Activated naive CD4-positive, alpha-beta T cell (primary cell): ENCODE results near the gene PLCB4.

Source experiments
- DNase-seq, 4 experiments: peaks; one replicate each; lab custom pipeline; 2025; lab: John Stamatoyannopoulos, UW

PLCB4 gene

DNA sequence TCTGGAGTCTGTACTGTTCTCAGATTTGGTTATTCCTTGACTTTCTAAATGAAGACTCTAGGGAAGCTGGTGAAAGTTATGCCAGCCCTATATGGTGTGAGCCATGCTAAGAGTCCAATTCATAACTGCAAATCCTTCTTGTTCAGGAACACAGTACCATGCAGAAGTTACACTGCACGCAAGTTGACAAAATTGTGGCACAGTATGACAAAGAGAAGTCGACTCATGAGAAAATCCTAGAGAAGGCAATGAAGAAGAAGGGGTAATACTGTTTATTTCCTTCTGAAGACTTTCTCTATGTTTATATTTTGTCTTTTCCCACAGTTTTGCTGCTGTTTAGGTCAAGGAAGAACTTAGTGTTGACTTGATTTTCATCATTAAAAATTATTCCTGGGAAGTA, 384.3 kb downstream of the PLCB4 start:
- DNase-seq = no peak

DNA sequence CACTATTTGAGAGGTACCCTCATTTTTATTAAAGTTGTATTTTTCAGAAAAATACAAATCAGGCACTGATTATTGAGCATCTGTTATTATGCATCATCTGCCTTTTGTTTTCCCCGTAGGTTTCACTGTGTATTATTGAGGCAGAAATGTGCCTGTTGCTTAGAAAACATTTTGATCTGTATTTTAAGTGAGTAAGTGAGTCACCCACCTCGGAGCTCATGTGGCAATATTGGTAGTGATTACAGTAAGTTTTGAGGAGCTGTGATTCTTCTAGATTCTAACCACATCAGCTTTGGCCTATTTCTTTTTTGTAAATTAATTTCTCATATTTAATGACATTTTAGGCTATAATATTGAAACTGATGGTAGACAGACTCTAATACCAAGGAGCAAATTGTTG, 385.9 kb downstream of the PLCB4 start:
- DNase-seq = no peak

DNA sequence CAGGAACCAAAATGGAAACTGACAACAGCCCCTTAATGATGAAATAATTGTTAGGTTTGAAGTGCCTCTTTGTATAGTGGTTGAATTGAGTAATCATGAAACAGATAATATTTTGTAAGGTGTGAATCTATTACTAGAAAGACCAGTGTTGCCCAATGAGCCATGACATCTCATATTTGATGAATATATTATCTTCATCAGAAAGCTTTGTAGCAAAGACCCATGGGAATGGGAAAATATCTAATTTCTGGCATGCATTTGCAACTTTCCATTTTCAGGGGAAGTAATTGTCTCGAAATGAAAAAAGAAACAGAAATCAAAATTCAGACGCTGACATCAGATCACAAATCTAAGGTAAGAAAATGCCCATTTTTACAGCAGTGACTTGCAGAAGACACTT, 388.2 kb downstream of the PLCB4 start:
- no peak for DNase-seq

DNA sequence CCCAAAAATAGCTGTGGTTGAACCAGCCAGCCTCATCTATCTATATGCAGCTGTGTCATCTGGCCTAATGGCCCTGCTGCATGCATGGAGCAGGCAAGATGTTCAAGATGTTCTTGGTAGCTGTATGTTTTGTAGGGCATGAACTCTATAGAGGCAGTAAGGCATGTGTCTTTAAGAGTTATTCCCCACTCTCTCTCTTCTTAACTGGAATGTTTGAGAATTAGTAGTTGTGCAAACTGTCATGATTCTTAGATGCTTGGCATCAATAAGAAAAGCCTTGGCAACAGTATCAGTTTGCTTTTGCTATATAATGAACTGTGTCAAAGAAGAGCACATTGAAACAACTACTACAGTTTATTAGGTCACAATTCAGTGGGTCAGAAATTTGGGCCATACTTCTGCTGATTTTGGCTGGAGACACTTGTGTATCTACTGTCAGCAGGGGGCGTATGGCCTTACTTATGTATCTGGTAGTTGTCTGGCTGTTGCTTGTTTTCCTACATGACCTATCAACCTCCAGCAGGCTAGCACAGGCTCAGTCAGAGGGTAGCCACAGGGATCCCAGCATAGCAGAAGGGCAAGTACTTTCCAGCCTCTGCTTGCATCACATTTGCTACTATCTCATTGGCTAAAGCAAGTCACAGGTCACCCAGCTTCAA, 389.4 kb downstream of the PLCB4 start:
- no peak for DNase-seq

DNA sequence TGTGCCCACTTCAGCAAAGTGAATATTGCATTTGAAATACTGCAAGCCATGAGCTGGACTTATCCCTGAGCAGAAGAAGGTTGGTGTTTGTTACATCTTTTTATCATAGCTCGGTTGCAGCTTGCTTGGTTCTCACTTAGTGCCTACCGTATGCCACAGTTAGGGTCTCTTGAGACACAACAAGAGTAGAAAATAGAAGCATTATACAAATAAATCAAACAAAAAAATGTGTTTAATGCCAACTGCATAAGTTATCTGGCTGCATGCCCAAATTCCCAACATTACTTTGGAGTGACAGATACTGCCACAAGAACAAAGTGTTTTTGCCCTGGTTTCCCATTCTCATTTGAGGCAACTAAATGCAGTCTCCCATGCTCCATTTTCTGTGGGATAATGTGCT, 391.6 kb downstream of the PLCB4 start:
- DNase-seq = no peak

DNA sequence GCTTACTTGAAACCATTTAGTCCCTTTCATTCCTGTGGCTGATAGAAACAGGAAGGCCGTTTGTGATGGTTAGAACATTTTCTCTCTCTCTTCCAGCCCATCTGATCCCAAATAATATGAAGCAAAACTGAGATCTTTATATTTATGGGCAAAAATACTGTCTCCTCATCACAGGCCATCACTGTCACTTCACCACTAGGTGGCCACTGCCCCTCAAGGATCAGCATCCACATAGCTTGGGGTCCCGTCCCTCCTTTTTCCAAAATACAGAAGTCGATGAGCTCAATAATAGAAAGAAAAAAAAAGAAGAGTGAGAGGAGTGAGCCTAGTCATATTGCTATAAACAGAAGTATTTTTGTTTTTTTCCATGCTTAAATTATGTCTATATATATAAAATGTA, 399.1 kb downstream of the PLCB4 start:
- no peak for DNase-seq

DNA sequence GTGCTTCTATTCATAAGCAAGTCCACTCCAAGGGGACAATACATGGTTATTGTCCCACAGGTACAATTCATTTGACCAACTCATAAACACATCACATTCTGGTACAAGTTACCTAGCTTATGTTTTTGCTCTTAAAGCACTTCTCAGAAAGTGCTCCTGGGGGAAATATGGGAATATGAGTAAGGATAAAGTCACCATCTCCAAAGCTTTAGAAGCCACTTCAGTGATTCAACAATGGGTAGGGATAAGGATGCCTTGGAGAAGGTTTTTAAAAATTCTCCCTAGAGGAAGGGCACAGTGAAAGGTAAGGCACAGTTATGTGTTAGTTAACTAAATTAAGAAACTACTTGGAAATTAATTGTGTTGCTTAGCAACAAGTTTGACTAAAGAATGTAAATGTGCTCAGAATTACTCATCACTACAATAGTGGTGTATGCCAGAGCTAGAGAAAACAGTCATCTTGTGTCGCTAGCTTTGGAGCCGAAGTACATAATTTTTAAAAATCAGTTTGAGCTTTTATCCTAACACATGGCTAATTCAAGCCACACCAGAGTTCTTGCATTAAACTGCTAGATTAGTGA, 406.0 kb downstream of the PLCB4 start:
- DNase-seq = no peak

DNA sequence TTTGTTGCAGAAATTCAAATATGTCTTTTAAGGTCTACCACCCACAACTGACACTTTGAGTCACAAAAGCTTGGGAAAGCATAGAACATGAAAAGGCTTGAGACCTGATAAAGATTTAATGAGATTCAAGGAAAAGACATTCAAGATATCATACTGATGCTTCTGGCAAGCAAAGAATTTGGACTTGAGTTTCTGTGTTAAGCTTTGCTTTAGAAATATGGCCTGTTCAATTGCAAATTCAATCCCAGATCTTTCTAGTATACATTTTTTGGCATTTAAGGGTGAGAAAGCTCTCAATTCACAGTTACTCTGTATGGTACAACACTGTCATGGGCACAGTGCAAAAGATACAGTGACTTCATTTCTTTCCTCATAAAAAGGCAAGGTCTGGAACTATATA, 406.6 kb downstream of the PLCB4 start:
- no peak for DNase-seq

DNA sequence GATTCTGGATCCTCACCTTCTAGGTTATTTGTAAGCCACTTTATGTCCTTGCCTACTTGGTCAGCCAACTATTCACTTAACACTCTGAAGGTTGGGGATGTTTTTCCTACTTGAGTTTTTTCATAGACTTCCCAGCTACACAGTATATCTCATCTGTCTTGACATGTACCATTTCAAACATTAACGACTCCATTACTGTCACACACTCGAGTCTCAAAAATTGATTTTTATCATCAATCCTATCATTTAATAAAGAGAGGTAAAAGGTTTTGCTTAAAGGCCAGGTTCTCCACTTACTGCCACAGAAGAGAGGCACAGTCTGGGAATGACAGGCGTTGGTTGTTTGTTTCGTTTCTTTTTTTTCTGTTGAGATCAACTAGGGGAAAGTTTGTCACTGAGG, 407.3 kb downstream of the PLCB4 start:
- DNase-seq = no peak

DNA sequence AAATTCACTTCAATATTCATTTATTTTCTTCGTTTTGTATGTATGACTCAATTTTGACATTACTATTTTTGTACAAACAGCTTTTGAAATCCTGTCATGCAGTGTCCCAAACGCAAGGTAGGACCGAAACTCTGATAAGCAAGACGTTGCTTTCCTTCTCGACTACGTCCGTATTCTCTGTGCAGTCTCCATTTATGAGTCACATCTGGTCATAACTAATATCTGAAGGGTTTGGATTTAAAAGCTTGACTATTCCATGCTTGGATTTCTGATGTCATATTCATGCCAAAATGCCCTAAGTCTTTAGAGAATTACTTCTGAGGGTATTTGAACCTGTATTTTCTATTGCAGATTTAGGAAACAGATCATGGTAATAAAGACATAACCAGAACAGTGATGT, 407.8 kb downstream of the PLCB4 start:
- no peak for DNase-seq

DNA sequence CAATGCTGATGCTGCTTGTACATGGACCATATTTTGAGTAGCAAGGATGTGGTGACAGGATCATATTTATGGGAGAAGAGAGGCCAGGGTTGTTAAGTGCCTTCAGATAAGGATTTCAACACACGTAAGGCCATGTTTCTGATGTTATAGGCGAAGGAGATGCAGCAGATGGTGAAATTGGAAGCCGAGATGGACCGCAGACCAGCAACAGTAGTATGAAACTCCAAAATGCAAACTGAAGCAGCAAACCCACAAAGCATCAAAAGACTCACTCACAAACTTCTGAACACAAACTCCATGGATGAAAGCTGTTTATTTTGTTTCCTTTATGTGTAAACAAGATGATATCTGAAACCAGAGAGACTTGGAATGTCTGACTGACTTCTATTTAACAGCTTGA, 409.9 kb downstream of the PLCB4 start:
- no peak for DNase-seq

DNA sequence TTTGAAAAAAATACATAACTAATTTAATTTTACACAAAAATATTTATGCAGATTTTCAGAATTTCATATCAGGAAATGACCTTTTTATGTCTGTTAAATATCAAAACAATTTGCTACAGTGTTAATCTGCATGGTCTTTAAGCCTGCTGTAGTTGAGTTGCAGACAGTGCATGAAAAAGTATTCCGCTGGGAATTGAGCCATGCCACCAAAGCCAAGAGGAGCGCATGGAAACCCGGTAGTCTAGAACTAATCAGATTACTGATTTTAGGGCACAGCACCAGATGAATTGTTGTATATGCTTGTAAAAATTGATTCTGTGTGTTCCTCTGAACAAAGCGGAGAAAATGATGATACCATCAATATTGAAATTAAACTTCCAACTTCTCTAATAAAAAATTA, 411.2 kb downstream of the PLCB4 start:
- DNase-seq = no peak

DNA sequence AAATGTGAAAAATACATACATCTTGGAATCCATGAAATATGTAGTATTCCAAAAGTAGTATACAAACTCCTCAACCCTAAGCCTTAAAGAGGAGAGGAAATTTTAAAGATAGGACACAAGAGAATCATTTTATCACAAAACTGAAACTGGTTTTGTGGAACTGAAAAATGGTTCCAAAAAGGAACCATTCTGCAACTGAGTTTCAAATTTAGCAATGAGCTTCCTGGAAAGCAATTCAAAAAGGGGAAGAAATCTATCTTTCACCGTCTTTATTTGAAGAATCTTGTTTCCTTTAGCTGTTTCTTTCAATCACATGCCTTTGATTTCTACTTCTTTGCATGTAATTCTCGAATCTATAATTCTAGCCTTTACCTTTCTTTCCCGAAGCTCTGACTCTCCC, 413.3 kb downstream of the PLCB4 start:
- no peak for DNase-seq

DNA sequence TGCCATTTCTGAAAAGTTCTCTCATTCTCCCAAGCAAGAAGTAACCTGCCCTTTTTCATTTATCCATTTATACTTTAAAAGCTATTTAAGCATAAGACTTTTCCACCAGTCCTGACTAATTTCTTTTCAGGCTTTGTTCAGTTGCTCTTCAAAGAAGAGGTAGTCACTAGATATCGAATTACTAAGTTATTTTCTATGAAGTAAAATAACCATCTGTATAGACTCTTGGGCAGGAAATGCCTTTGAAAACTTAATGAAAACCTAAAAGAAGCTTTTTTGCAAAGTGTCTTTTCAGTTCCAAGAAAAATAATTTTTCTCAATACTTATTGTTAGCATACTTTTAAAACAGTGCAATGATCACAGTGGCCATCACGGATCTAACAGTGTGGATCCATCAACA, 414.2 kb downstream of the PLCB4 start:
- DNase-seq = no peak

DNA sequence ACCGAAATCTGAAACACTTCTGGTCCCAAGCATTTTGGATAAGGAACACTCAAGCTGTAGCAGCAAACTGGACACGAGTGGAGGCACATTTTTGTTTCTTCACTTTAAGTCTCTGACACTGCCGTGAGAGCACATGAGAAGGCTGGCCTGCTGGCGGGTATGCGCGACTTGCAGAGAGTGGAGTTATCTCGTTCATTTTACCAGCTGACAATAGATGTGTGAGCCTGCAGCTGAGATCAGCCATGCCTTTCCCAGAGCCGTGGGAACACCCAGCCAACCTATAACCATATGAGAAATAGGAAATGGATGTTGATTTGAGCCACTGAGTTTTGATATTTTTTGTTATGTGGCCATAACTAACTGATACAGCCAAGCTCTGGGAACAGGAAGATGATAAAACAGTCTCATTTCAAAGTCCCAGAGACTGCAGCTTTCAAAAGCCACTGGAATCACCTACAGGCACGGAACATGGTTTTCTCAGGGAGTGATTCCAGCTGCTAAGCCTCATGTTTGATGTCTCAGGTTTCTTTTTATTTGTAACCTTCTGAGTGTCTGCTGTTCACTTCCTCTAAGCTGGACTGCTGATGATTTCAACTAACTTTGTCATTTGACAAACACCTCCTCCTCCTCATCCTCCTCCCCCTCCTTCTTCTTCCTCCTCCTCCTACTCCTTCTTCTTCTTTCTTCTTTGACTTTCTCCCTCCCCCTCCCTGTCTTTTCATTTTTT, 416.9 kb downstream of the PLCB4 start:
- no peak for DNase-seq

DNA sequence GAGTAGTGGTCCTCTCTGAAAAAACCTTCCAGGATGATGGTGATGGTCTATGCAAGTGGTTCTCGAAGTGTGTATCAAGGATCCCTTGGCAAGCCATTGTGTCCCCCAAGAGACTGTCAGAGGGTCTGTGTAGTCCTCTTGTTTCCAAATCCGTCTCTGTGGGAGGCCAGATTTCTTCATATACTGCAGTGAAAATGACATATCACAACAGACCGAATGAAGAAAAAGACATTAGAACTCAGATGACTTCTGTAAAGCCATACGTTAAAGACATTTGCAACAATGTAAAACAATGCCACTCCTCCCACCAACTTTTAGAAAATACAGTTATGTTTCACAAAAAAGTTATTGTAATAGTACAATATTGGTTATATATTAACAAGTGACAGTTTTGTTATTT, 418.3 kb downstream of the PLCB4 start:
- no peak for DNase-seq

DNA sequence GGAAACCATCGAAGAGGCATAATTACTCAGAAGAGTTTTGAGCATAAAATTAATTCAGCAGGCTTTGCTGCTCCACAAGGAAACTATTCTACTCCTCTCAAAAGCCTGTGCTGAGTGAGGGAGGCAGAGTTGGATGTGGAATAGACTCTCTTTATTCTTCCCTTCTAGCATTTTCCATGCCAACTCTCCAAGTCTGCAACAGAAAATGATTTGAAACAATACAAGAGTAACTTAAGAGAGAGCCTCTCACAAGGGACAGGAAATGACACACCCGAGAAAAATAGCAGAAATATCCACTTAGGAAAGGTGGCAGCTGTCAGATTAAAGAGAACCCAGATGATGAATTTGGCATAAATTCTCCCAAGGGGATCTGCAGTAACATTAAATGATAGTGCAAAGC, 419.2 kb downstream of the PLCB4 start:
- no peak for DNase-seq

DNA sequence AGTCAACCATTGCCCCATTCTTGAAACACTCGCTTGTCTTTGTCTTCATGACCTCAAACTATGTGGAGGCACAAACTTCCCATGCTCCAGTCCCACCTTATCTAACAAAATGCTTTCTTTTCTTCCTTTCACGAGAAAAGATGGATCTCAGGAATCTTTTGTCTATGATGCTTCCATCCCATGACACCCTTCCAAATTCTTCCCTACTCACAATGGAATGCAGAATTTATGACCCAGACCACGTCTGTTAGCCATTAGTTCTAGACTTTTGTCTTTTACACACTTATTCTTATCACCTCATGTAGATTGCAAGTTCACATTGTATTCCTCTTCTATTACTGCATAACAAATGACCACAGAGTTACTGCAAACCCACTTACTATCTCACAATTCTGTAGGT, 421.3 kb downstream of the PLCB4 start:
- no peak for DNase-seq

DNA sequence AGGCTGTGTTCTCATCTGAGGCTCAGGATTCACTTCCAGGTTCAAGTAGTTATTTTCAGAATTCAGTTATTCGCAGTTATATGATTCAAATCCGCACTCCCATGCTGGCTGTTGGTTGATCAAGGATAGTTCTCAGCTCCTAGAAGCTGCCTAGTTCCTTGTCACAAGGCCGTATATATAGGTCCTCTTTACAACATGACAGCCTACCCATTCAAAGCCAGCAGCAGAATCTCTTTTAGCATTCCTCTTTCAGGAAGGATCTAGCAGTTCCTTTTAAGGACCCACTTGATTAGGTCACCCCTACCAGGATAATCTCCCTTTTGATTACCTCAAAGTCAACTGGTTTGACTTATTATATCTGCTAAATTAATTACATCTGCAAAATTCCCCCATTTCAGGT, 421.7 kb downstream of the PLCB4 start:
- DNase-seq = no peak

DNA sequence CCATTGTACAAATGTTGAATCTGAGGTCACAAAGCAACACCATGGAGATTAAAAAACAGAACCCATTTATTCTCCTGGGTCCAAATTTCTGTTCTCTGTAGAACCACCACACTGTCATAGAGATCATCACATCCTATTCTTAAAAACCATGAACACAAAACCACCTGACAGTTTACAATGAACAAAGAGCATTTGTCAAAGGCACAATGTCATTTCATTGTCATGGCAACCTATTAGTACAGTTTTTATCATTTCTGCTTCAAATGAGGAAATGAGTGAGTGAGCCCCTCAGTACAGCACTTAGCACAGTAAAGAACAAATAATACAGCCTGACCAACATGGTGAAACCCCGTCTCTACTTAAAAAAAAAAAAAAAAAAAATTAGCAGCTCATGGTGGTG, 422.4 kb downstream of the PLCB4 start:
- DNase-seq = no peak

DNA sequence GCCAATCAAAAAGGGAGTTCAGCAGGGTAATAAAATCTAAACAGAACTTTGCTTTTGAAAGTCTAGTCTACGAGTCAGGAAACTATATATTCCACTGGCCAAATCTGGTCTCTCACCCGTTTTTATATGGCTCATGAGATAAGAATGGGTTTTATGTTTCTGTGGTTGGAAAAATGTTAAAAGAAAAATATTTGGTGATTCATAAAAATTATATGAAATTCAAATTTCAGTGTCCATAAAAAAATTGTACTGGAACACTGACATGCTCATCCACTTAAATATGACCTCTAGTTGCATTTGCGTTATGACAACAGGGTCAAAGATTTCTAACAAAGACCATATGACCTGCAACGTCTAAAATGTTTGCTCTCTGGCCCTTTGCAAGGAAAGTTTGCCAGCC, 423.2 kb downstream of the PLCB4 start:
- no peak for DNase-seq

DNA sequence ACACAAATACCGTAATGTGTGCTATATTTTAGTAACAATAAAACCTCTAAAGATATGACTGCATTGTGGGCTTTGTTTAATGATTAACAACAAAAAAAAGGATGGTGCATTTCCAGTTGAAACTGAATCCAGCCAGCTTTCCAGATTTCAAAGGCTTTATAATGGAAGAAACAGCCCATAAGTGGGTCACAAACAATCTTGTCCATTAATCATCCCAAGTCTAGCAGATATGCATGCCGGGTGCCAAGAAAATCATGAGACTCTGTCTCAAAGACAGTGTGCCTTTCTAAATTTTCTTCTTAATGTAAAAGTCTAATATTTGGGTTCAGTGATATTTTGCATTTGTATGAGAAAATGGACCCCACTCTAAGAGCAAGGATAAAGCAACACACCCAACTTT, 424.9 kb downstream of the PLCB4 start:
- DNase-seq = no peak

DNA sequence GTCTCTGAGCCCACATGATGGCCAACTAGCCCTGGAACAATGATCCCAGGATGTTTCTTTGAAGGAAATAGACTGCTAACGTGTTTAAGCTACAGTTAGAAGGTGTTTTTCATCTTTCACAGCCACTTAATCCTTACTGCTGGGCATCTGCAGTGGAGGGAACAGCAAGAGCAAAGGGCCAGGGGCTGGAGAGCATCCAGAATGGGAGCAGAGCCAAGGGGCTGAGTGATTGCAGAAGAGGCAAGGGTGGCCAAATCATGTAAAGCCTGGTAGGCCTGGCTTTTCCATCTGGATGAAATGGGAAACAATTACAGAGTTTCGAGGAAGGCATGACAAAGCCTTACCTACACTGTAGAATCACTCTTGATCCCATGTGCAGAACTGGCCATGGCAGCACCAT, 426.8 kb downstream of the PLCB4 start:
- DNase-seq = no peak

DNA sequence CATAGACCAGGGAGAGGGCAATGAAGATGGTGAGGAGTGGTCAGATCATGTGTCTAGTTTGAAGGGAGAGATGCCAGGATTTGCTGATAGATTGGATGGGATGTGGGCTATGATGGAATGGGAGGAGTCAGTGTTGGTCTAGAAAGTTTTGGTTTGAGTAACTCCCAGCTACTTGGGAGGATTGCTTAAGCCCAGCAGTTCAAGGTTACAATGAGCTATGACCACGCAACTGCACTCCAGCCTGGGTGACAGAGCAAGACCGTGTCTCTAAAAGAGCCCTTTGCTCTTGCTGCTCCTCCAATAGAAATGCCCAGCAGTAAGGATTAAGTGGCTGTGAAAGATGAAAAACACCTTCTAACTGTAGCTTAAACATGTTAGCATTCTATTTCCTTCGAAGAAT, 427.3 kb downstream of the PLCB4 start:
- DNase-seq = no peak
